Liver (tissue), 9 donors: ENCODE measurements around the gene TMEM91. TPM values are rescaled to one million over a fixed set of nuclear protein-coding genes. Genes with fewer than 3 reads are reported as not detected.
"Not testable (repeated sequence)": the region's sequence is repeated elsewhere in the genome, so short reads cannot be mapped to it uniquely, and the experiment has no call there.

ENCODE experiments used
- DNase-seq: peaks from one replicate; pipeline ENCODE4 v3.0.0-alpha.2; 2017; ENCODE audit warnings: low spot score
- H3K27ac ChIP-seq, 2 donors: one replicate each; pipeline ENCODE4 v1.7.0; 2013; ENCODE audit warnings: inconsistent platforms in 2 of 2, low read length in 2 of 2, control low read depth in 1 of 2, low read depth in 1 of 2, mild to moderate bottlenecking in 1 of 2
- H3K27me3 ChIP-seq, 4 donors: one replicate each; pipeline versions ENCODE4 v1.6.1 to v1.7.0; 2013; ENCODE audit warnings: low read length in 3 of 4, inconsistent platforms in 1 of 4, mild to moderate bottlenecking in 1 of 4, moderate library complexity in 1 of 4; ENCODE audit not compliant: control insufficient read depth in 4 of 4, insufficient read depth in 4 of 4
- H3K36me3 ChIP-seq, 4 donors: one replicate each; pipeline versions ENCODE4 v1.6.1 to v1.7.0; 2013; ENCODE audit warnings: low read length in 3 of 4, mild to moderate bottlenecking in 3 of 4, low read depth in 1 of 4, moderate library complexity in 1 of 4; ENCODE audit not compliant: control insufficient read depth in 4 of 4, insufficient read depth in 3 of 4
- H3K4me1 ChIP-seq, 4 donors: one replicate each; pipeline versions ENCODE4 v1.6.1 to v1.7.0; 2013; ENCODE audit warnings: low read length in 3 of 4, mild to moderate bottlenecking in 3 of 4, moderate library complexity in 1 of 4; ENCODE audit not compliant: control insufficient read depth in 4 of 4, insufficient read depth in 4 of 4
- H3K4me3 ChIP-seq, 3 donors: one replicate each; pipeline versions ENCODE4 v1.6.1 to v1.7.0; 2013; ENCODE audit warnings: low read length in 3 of 3, control low read depth in 1 of 3, low read depth in 1 of 3, mild to moderate bottlenecking in 1 of 3
- H3K9ac ChIP-seq, 2 donors: one replicate each; pipeline ENCODE4 v1.7.0; 2013; ENCODE audit warnings: low read length in 2 of 2, mild to moderate bottlenecking in 2 of 2, moderate library complexity in 2 of 2, control low read depth in 1 of 2, low read depth in 1 of 2
- H3K9me3 ChIP-seq, 4 donors: one replicate each; pipeline versions ENCODE4 v1.6.1 to v1.7.0; 2013; ENCODE audit warnings: low read length in 3 of 4; ENCODE audit not compliant: control insufficient read depth in 4 of 4
- ATF3 ChIP-seq: IDR thresholded peaks from 2 replicates; pipeline ENCODE4 v1.6.1; 2016; ENCODE audit warnings: antibody characterized with exemption
- GABPA ChIP-seq, 2 donors: IDR thresholded peaks in 1 of 2; conservative IDR thresholded peaks in 1 of 2; 2 replicates each; pipeline ENCODE4 v1.6.1; 2016; ENCODE audit warnings: antibody characterized with exemption in 2 of 2, mild to moderate bottlenecking in 1 of 2, moderate library complexity in 1 of 2
- HNF4A ChIP-seq, 2 donors: conservative IDR thresholded peaks; 2 replicates each; pipeline ENCODE4 v1.6.1; 2016; ENCODE audit warnings: antibody characterized with exemption in 2 of 2, mild to moderate bottlenecking in 2 of 2
- HNF4G ChIP-seq: IDR thresholded peaks from 2 replicates; pipeline ENCODE4 v1.6.1; 2016; ENCODE audit warnings: antibody characterized with exemption
- JUND ChIP-seq, 2 donors: IDR thresholded peaks; 2 replicates each; pipeline ENCODE4 v1.6.1; 2016; ENCODE audit warnings: antibody characterized with exemption in 2 of 2
- RAD21 ChIP-seq, 2 donors: IDR thresholded peaks; 2 replicates each; pipeline ENCODE4 v1.6.1; 2016; ENCODE audit warnings: antibody characterized with exemption in 2 of 2, mild to moderate bottlenecking in 2 of 2
- SP1 ChIP-seq: IDR thresholded peaks from 2 replicates; pipeline ENCODE4 v1.6.1; 2018; ENCODE audit warnings: antibody characterized with exemption, mild to moderate bottlenecking
- ZBTB33 ChIP-seq: IDR thresholded peaks from 2 replicates; pipeline ENCODE4 v1.6.1; 2016; ENCODE audit warnings: antibody characterized with exemption
- WGBS: extraction: QIAGEN DNeasy Blood & Tissue Kit; methylation state at CpG from one replicate; pipeline ENCODE4 v1.1.7; 2013; 5-methylcytosine and 5-hydroxymethylcytosine counted together
- polyA plus RNA-seq, 2 donors: library from polyadenylated mRNA; stranded (reverse) in 1 of 2; unstranded in 1 of 2; fragments of 200-250 nt in 1 of 2; fragments of >200 nt in 1 of 2; fragmentation: Nextera tagmentation in 1 of 2; extraction: Ambion mirVana in 1 of 2; gene quantifications; one replicate each; pipeline versions ENCODE4 v1.2.1 to v1.2.3, GENCODE V29; 2013 to 2015
- total RNA-seq, 2 donors: library from RNA; depleted of rRNA; stranded (reverse); fragments of >200 nt; gene quantifications; one replicate each; pipeline ENCODE4 v1.2.3, GENCODE V29; 2014
- donor health status: healthy.
- donor health status: healthy.
- donor health status: healthy.
- donor health status: healthy.
- donor health status: healthy.

TMEM91 gene
- total and polyA plus RNA-seq, 4 donors = 1.6 to 4.0 (median 2.9) TPM

- no peak overlapping the region for H3K27ac ChIP-seq
Measured at GRCh38 chr19:41407271-41407670, 30.9 kb downstream of the TMEM91 start.

GRCh38 chr19:41408256-41408655 is 31.9 kb downstream of the TMEM91 start:
- TF ChIP-seq GABPA (IDR thresholded peaks at IDR 0.05 in 1 of 2, conservative IDR thresholded peaks at IDR 0.05 in 1 of 2) (no peak), HNF4G (no peak)
- Histone ChIP-seq H3K36me3 (peaks cover 2 to 13% (median 7%) of the 10 kb centered on the region in 4 donors), H3K27me3 (no peaks in the 10 kb centered on the region), H3K9ac (no peak overlapping the region), H3K4me1 (peaks cover 9 to 21% (median 12%) of the 10 kb centered on the region in 4 donors), H3K27ac (no peak overlapping the region), H3K4me3 (no peak overlapping the region), H3K9me3 (no peaks in the 10 kb centered on the region)
- 82% methylated on average over 4 of the region's 4 CpGs for WGBS
- no peak for DNase-seq

More at GRCh38 chr19:41407271-41407670, 30.9 kb downstream of the TMEM91 start:
- peaks cover 0 to 12% (median 6%) of the 10 kb centered on the region in 4 donors for H3K36me3 ChIP-seq
- peaks cover 9 to 21% (median 15%) of the 10 kb centered on the region in 4 donors for H3K4me1 ChIP-seq
- TF ChIP-seq HNF4A (conservative IDR thresholded peaks at IDR 0.05) = no peak
- peak in 1 of 2 donors; percentile 8 for TF ChIP-seq RAD21 (IDR thresholded peaks at IDR 0.05)
- no peak overlapping the region for H3K9ac ChIP-seq
- no peak for DNase-seq
- H3K4me3 ChIP-seq = no peak overlapping the region
- no peaks in the 10 kb centered on the region for H3K9me3 ChIP-seq
- WGBS = 54% methylated on average over 4 of the region's 4 CpGs
- no peaks in the 10 kb centered on the region for H3K27me3 ChIP-seq

GRCh38 chr19:41408846-41409245 is 32.5 kb downstream of the TMEM91 start:
- 90% methylated on average over 5 of the region's 5 CpGs for WGBS
- peaks cover 9 to 17% (median 11%) of the 10 kb centered on the region in 4 donors for H3K4me1 ChIP-seq
- not testable (repeated sequence) for H3K9ac ChIP-seq

GRCh38 chr19:41409288-41409687 is 33.0 kb downstream of the TMEM91 start:
- Histone ChIP-seq H3K9ac (no peak overlapping the region), H3K9me3 (no peaks in the 10 kb centered on the region), H3K4me1 (peaks cover 9 to 17% (median 11%) of the 10 kb centered on the region in 4 donors), H3K36me3 (peaks cover 5 to 24% (median 11%) of the 10 kb centered on the region in 4 donors), H3K27me3 (no peaks in the 10 kb centered on the region), H3K4me3 (no peak overlapping the region), H3K27ac (peak overlapping the region in 1 of 2 donors; percentile 64)
- no peak for DNase-seq
- TF ChIP-seq ZBTB33 (no peak), HNF4A (conservative IDR thresholded peaks at IDR 0.05) (peak in 1 of 2 donors; percentile 9), ATF3 (peak; percentile 74), SP1 (peak; percentile 11), JUND (IDR thresholded peaks at IDR 0.05) (peak; percentile 96 to 99)
- 40% methylated on average over 4 of the region's 4 CpGs for WGBS

More at GRCh38 chr19:41408846-41409245, 32.5 kb downstream of the TMEM91 start:
- H3K27ac ChIP-seq, DNase-seq, H3K4me3 ChIP-seq, H3K27me3 ChIP-seq, H3K9me3 ChIP-seq: not testable (repeated sequence)
- peaks cover 4 to 19% (median 9%) of the 10 kb centered on the region in 4 donors for H3K36me3 ChIP-seq
